NCI-H2081 treated with DMSO at 0.1 percent for 48 hours (cell line): ENCODE results near the gene PHF19.
A peak's percentile ranks its signal among the peaks of the same experiment; 100 is the strongest.

Experiments used
- DNase-seq: peaks from one replicate; lab custom pipeline; 2025; lab: John Stamatoyannopoulos, UW

Gene PHF19

GRCh38 chr9:120853198-120853597, 23.8 kb downstream of the PHF19 start:
- no peak for DNase-seq

DNA sequence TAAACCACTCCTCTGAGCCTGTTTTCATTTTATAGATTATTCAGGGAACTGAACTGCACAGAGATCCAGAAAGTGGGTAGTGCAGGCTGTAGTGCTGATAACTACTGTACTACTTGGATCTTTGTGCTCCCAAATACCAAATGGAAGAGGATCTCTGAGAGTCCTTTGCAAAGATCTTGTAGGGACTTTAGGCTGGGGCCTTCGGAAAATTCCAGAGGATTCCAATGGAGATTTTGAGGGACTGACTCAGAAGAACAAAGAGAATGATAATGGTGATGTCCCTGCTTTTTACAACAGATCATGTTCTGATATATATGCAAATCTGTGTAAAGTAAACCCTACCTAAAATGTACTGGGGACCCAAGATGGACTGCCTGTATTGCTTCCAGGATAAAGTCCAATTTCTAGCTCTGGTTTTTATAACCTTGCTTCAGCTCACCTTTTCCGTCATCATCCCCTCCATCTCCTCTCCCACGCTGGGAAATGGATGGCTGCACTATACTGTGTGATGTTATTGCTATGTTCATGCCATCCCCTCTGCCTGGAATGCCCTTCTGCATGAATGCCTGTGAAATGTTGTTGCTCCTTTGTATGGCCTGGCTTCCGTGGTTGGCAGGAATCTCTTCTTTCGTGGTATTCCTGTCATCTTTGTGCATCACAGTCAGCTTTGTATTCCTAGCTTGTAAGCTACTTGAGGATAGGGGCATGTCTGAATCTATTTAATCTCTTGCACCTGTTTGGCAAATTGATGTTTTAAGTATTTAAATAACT, 24.6 kb downstream of the PHF19 start:
- DNase-seq: no peak

- DNase-seq: no peak
These were observed 25.5 kb downstream of the PHF19 start for GRCh38 chr9:120851449-120851848.

DNA sequence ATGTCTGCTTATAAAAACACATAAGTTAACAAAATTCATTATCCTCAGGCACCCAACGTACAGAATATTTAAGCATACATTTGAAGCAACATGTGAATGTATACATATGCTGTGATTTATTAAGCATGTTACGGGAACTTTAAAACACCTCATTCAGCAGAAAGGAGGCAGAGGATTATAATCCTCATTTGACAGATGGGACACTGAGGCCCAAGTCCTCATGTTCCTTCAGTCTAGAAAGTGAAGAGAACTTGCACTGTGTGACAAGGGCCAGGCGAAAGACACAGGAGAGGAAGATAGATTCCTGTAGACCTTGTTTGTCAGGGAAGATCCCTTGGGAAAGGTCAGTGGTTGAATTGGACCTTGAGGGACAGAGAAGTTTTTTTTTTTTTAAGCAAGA, 26.7 kb downstream of the PHF19 start:
- DNase-seq: no peak

DNA sequence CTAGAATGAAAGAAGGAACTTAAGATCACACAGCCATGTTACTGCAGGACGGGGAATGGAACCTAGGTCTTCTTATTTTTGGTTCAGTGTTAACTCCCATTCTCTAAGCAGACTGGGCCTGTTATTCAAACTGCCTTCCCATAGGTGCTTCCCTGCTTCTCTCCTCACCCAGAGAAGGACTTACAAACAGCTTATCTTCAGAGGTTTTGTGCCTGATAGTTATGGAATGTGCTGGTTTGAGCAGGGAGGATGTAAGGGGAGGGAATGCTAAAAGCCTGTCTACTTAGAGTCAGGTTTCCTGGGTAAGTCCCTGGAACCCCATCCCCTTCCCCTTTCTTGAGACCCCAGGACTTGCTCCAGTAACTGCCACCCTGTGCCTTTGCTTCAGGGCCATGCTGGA, 30.1 kb downstream of the PHF19 start:
- DNase-seq: no peak

DNA sequence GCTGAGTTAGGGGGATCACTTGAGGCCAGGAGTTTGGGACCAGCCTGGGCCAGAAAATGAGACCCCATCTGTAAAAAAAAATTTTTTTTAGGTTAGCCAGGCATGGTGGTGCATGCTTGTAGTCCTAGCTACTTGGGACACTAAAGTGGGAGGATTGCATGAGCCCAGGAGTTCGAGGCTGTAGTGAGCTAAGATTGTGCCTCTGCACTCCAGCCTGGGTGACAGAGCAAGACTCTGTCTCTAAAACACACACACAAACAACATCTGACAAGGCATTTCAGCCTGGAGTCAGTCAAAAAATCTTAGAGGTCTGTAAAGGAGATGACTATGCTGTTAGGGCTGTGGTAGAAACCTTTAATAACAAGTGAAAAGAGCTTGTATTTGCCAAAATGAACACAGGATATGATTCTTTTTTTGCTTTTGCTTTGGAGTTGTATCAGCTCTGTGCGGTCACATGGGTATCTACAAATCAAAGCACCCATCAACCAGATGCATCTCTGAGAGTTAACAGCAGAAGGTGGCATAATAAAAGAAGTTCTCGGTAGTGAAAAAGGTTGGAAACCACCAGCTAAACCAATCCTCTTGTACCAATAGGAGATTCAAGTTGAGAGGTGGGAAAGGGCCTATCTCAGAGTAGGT, 30.6 kb downstream of the PHF19 start:
- DNase-seq: no peak

DNA sequence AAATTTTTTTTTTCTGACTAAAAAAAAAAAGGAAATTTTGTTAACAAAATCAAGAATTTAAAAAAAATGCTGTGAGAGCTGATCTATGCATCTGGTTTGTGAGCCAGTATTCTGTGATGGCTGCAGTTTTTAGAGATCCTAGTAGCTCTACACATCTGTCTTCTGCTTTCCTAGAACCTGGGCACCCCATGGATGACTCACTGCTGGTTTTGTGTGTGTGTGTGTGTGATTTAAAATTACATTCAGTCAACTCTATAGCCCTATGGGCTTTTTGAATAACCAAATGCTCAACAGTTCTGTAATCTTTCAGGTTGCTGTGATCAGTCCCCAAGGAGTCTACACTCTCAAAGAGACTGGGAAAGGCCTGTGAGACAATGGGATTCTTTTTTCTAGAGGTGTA, 31.7 kb downstream of the PHF19 start:
- no peak for DNase-seq

- DNase-seq: peak; percentile 95
These were observed 34.1 kb downstream of the PHF19 start, which contains the start of gene PSMD5 for GRCh38 chr9:120842685-120843485. Gene PSMD5, minus strand, starts transcription at chr9:120842922. Its CDS starts 13 bp downstream, at chr9:120842909.

GRCh38 chr9:120841930-120842684, 34.9 kb downstream of the PHF19 start:
- no peak for DNase-seq

DNA sequence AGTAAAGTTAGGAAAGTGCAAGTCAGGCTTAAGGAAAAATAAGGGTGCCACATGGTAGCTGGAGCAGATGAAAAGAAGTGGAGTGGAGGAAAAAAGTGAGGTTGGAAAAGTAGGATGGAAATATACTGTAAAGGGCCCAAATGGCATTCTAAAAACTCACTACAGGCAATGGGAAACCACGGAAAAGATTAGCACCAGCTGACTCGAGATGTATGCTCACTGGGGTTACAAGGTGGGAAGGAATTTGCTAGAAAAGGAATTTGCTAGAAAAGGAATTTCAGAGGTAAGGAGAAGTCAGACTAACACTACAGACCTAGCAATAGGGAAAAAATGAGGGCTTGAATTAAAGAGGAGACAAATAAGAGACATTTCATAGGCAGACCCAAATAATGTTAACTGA, 37.8 kb downstream of the PHF19 start:
- no peak for DNase-seq

GRCh38 chr9:120837921-120838320, 39.1 kb downstream of the PHF19 start:
- DNase-seq: no peak

DNA sequence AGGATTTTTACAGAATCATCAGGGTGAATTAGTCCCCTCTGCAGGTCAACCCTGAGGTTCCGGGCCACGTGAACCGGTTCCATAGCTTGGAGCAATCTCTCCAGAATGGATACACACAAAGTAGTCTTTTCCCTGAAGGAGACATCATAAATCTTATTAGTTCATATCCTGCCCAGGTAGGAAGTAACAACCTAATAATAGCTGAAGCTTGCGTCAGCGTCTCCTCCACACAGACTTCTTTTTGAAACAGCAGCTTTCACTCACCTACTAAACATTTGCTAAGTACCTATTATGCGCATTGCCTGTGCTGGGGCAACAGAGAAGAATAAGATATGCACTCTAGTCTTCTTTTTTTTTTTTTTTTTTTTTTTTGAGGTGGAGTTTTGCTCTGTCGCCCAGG, 43.7 kb downstream of the PHF19 start:
- DNase-seq: no peak

DNA sequence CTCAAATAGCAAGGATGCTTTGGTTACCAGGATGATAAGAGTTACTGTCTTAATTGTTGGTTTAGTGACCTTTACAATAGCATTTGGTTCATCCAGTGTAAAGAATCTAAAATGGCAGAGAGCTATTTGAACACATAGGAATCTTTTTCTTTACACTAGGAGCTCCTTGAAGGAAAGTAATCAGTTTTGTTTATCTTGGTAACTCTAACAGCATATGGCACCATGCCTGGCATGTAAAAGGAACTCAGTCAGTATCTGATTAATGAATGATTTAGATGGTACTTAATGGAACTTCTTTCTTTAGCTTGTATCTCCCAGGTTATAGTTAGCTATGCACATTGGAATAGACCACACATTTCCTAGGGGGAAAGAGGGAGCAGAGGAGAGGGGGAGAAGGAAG, 44.2 kb downstream of the PHF19 start:
- no peak for DNase-seq

DNA sequence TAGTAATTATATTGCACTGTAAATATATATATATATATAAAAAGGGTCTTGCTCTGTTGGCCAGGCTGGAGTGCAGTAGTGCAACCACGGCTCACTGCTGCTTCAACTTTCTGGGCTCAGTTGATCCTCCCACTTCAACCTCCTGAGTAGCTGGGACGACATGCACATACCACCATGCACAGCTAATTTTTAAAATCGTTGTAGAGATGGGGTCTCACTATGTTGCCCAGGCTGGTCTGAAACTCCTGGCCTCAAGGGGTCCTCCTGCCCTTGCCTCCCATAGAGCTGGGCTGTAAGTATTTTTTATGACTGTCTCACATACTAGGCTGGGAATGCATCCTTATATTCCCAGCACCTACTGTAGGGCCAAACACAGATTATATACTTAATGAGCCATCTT, 46.1 kb downstream of the PHF19 start:
- no peak for DNase-seq

DNA sequence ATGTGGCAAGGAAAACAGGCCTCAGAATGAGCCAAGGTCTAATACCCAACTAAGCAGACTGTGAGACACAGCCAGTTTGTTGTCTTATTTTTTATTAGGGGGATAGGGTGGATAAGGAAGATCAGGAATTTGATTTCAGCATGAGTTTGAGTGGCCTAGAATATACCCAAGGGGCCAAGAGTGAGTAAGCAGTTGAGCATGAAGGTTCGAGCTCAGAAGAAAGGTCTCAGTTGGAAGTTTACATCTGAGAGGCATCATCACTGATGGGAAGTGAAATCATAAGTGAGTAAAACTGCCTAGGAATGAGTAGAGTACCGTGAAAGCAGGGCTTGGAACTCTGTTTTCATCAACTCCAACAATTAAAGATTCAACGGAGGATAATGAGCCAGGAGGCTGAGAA, 46.8 kb downstream of the PHF19 start:
- no peak for DNase-seq

DNA sequence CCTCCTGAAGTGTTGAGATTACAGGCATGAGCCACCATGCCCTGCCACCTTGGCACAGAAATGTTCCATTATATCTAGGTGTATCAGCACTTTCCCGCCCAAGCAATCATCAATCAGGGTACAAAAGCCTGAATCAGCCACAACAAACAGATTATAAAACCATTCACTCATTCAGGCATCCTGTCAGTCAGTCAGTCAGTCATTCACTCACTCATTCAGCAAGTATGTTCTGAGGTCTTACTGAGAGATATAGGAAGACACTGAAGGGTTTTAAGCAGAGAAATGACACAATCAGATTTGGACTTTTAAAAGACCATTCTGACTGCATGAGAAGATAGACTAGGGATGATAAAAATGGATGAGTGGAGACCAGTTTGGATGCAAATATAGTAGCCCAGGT, 47.3 kb downstream of the PHF19 start:
- no peak for DNase-seq

DNA sequence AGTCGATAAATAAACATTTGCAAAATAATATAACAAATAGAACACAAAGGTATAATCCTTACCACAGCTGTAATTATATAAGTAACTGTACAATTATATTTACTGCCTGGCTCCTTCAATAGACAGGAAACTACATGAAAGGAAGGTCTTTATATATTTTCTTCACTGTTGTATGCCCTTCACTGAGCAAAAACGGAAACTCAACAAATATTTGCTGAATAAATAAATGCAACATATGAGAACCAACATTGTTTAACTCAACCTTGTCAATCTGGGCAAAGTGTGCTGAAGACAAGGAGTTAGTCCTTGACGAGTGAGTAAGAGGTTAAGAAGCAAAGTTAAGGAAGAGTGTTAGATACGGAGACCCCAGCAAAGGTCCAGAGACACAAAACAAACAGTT, 56.9 kb downstream of the PHF19 start:
- no peak for DNase-seq

GRCh38 chr9:120818595-120818994, 58.4 kb downstream of the PHF19 start:
- no peak for DNase-seq

DNA sequence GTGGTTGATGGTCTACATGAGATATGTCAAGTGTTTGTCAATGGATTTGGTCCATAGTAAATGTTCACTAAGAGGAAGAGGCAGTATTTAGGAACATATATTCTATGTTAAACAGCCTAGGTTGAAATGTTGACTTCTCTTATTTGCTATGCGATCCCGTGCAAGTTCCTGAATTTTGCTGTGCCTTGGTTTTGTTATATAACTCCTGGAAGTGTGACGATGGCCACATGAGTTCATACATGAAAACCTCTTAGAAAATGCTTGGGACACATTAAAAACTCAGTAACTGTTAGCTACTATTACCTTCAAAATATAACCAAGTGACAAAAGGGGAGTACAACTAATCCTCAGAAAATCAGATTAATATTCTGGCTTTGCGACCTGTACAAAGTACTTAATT, 61.9 kb downstream of the PHF19 start:
- no peak for DNase-seq

- DNase-seq: no peak
These were observed 68.1 kb downstream of the PHF19 start for GRCh38 chr9:120808931-120809330.

DNA sequence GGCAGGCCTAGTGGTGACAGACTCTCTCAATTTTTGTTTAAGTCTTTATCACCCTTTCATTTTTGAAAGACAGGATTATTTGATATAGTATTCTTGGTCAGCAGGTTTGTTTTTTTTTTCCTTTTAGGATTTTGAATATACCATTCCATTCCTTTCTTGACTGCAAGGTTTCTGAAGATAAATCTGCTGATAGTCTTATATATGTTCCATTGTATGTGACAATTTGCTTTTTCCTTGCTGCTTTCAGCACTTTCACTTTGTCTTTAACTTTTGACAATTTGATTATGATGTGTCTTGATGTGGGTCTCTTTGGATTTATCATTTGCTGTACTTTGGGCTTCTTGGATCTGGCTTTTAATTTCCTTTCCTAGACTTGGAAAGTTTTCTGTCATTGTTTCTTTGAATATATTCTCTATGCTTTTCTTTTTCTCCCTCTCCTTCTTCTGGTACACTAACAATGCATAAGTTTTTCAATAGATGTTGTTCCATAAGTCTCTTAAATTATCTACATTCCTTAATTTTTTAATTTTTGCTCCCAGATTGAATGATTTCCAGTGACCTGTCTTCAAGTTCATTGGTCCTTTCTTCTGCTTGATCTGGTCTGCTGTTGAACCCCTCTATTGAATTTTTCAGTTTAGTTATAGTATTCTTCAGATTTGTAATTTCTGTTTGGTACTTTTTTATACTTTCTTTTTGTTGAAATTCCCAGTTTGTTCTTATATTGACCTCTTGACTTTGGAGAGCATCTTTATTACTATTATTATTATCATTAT, 69.2 kb downstream of the PHF19 start:
- DNase-seq: no peak
